ENCODE results near the gene HS3ST4.

- no peak for TF ChIP-seq CTCF (IDR thresholded peaks at IDR 0.05)
- TF ChIP-seq POLR2A (IDR thresholded peaks at IDR 0.05): no peak
Observed at GRCh38 chr16:25747160-25747758, 55.5 kb downstream of the HS3ST4 start.
